IPS-20b (cell line): ENCODE measurements around the gene TPM2.

Source experiments
- H3K27ac ChIP-seq: one replicate; pipeline ENCODE4 v1.5.1; 2013; ENCODE audit warnings: low read length
- H3K27me3 ChIP-seq: 2 replicates; pipeline ENCODE4 v1.6.1; 2013; ENCODE audit warnings: mild to moderate bottlenecking, low read length, inconsistent platforms; ENCODE audit not compliant: insufficient read depth
- H3K36me3 ChIP-seq: 2 replicates; pipeline ENCODE4 v1.6.1; 2013; ENCODE audit warnings: low read depth, mild to moderate bottlenecking, inconsistent platforms, low read length, moderate library complexity; ENCODE audit not compliant: insufficient read depth
- H3K4me1 ChIP-seq: 2 replicates; pipeline ENCODE4 v1.6.1; 2013; ENCODE audit warnings: mild to moderate bottlenecking, control low read depth, inconsistent platforms, low read length, moderate library complexity; ENCODE audit not compliant: insufficient read depth
- H3K4me3 ChIP-seq: 2 replicates; pipeline ENCODE4 v1.5.1; 2013; ENCODE audit warnings: mild to moderate bottlenecking, low read length, inconsistent platforms
- H3K9ac ChIP-seq: 2 replicates; pipeline ENCODE4 v1.6.1; 2013; ENCODE audit warnings: low read depth, mild to moderate bottlenecking, inconsistent platforms, low read length, moderate library complexity
- H3K9me3 ChIP-seq: 2 replicates; pipeline ENCODE4 v1.6.1; 2013; ENCODE audit warnings: mild to moderate bottlenecking, low read depth, low read length, inconsistent platforms; ENCODE audit not compliant: insufficient read depth

The TPM2 gene

GRCh38 chr9:35667939-35668338 is 21.8 kb downstream of the TPM2 start:
- no peaks in the 10 kb centered on the region for H3K9me3 ChIP-seq
- H3K4me3 ChIP-seq: no peak overlapping the region
- H3K27ac ChIP-seq: no peak overlapping the region
- no peaks in the 10 kb centered on the region for H3K27me3 ChIP-seq
- no peak overlapping the region for H3K9ac ChIP-seq
- H3K36me3 ChIP-seq: peaks cover 11% of the 10 kb centered on the region
- H3K4me1 ChIP-seq: peaks cover 7% of the 10 kb centered on the region

DNA sequence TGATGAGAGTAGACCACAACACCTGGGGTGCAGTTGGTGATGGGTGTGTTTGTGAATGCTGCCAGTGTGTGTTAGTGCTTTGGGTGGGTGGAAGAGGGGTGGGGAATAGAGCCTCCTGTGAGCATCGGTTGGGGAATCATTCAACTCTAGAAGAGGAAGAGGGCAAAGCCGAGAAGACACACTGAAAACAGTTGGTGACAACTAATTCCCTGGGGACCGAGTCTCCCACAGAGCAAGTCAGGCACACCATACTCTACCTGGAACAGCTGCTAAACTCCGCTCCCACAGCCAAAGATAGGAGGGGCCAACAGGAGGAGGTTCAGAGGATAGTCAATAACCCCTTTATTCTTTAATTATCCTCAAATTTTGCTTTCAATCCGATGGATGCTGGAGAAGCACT is 23.2 kb downstream of the TPM2 start:
- Histone ChIP-seq H3K36me3 (peaks cover 25% of the 10 kb centered on the region), H3K9me3 (no peaks in the 10 kb centered on the region), H3K9ac (no peak overlapping the region), H3K4me1 (peaks cover 7% of the 10 kb centered on the region), H3K27ac (no peak overlapping the region), H3K4me3 (no peak overlapping the region), H3K27me3 (no peaks in the 10 kb centered on the region)

DNA sequence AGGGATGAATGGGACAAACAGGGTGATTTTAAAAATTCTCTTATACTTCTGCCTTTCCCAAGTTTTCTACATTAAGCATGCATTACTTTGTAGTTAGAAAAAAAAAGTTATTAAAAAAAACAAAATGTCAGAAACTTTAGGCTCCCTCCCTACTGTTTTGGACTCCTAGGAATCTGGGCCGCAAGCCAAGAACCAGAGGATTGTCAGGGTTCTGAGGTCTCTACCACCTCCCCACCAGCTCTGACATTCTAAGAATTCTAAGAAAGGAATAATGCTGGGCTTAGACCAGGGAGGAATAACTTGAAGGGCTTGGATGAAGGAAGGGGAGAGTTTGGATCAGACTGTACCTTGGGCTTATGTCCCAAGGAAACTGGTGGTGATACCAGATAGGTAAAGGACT is 23.7 kb downstream of the TPM2 start:
- Histone ChIP-seq H3K9me3 (no peaks in the 10 kb centered on the region), H3K4me3 (no peak overlapping the region), H3K9ac (no peak overlapping the region), H3K4me1 (peaks cover 7% of the 10 kb centered on the region), H3K36me3 (peaks cover 30% of the 10 kb centered on the region), H3K27ac (no peak overlapping the region), H3K27me3 (no peaks in the 10 kb centered on the region)

DNA sequence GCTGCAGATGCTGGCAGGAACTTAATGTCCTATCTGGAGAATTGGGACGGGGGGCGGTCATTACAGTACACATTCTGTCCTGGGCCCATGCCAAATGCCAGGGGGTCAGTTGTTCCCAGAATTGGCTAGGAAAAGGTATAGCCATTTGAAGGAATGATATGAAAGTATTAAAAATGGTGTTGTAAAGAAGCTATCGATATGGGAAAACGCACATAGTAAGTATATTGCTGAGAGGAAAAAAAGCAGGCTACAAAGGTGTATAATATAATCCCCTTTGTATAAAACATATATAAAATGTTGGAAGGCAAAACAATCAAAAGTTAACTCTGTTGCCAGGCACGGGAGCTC is 24.3 kb downstream of the TPM2 start:
- Histone ChIP-seq H3K27me3 (no peaks in the 10 kb centered on the region), H3K4me1 (peaks cover 7% of the 10 kb centered on the region), H3K9me3 (no peaks in the 10 kb centered on the region), H3K9ac (peak overlapping the region; percentile 50; the same call in 1 of the 2 replicates), H3K27ac (no peak overlapping the region), H3K4me3 (peak overlapping the region; percentile 88; the same call in 1 of the 2 replicates), H3K36me3 (peaks cover 36% of the 10 kb centered on the region)

- Histone ChIP-seq H3K9me3 (no peaks in the 10 kb centered on the region), H3K4me1 (peaks cover 7% of the 10 kb centered on the region), H3K4me3 (peak within 1 kb of the TSS; percentile 88), H3K9ac (peak within 1 kb of the TSS; percentile 96), H3K27ac (peak within 1 kb of the TSS; percentile 64), H3K27me3 (no peaks in the 10 kb centered on the region), H3K36me3 (peaks cover 41% of the 10 kb centered on the region)
Observed at GRCh38 chr9:35664531-35665470, 24.9 kb downstream of the TPM2 start, which contains the start of gene ARHGEF39. TSS of gene ARHGEF39 (minus strand) at chr9:35665195. CDS start at chr9:35665169, 26 bp downstream.

DNA sequence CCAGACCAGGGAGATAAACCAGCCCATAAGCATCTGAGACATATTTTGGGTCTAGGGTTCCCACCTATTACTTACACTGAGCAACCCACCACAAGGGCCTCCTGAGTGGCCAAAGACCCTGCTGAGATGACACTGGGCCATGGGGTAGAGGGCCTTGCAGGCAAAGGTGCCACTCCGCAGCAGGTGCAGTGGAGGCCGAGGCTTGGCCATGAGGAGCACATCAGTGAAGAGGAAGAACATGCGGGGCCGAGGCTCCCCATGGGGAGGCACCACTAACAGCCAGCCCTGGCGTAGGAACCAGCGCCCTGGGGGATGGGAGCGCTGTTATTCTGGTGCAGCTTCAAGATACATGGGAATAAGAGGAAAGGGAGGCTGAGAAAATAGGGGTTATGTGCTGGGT is 27.3 kb downstream of the TPM2 start:
- no peak overlapping the region for H3K4me3 ChIP-seq
- no peaks in the 10 kb centered on the region for H3K27me3 ChIP-seq
- H3K9me3 ChIP-seq: no peaks in the 10 kb centered on the region
- no peak overlapping the region for H3K27ac ChIP-seq
- peaks cover 41% of the 10 kb centered on the region for H3K36me3 ChIP-seq
- peaks cover 12% of the 10 kb centered on the region for H3K4me1 ChIP-seq
- no peak overlapping the region for H3K9ac ChIP-seq

- Histone ChIP-seq H3K27ac (no peak overlapping the region), H3K9me3 (no peaks in the 10 kb centered on the region), H3K36me3 (peaks cover 41% of the 10 kb centered on the region), H3K27me3 (peaks cover 3% of the 10 kb centered on the region), H3K9ac (no peak overlapping the region), H3K4me1 (peaks cover 12% of the 10 kb centered on the region), H3K4me3 (no peak overlapping the region)
Observed at GRCh38 chr9:35661756-35662350, 27.9 kb downstream of the TPM2 start.

DNA sequence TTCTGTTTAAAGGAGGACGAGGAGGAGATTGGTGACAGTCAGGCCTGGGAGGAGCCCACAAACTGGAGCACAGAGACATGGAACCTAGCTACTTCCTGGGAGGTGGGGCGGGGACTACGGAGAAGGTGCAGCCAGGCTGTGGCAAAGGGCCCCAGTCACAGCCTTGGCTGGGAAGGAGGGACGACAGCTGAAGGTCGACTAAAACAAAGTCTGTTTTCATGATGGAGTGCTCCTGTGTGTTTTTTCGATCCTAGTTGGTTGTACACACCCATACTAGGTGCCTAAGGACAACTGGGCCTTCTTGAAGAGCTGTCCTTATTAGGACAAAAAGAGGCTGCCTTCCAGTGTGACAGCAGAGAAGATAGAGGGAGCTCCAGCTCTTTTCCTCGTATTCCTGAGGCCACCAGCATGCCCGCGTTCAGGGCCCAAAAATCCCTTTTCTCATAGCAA is 28.7 kb downstream of the TPM2 start:
- Histone ChIP-seq H3K27ac (peak overlapping the region; percentile 10), H3K9me3 (no peaks in the 10 kb centered on the region), H3K9ac (no peak overlapping the region), H3K4me1 (peaks cover 12% of the 10 kb centered on the region), H3K4me3 (no peak overlapping the region), H3K36me3 (peaks cover 41% of the 10 kb centered on the region), H3K27me3 (peaks cover 12% of the 10 kb centered on the region)

GRCh38 chr9:35659340-35659739 is 30.4 kb downstream of the TPM2 start:
- no peaks in the 10 kb centered on the region for H3K9me3 ChIP-seq
- no peak overlapping the region for H3K27ac ChIP-seq
- peaks cover 8% of the 10 kb centered on the region for H3K4me1 ChIP-seq
- H3K4me3 ChIP-seq: peak overlapping the region; percentile 89
- H3K9ac ChIP-seq: peak overlapping the region; percentile 87; the same call in 1 of the 2 replicates
- H3K36me3 ChIP-seq: peaks cover 41% of the 10 kb centered on the region
- H3K27me3 ChIP-seq: peaks cover 13% of the 10 kb centered on the region

DNA sequence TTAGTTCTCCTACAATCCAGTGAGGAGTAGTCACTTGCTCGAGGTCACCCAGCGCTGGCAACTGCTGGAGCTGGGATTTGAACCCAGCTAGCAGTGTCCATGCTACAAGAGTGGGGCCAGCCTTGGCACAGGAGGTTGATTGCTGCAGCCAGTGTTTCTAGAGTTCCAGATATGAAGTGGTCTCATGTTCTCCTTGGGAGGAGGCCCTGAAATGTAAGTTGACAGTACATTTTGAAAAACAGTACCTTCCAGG is 30.8 kb downstream of the TPM2 start:
- Histone ChIP-seq H3K27ac (peak overlapping the region; percentile 93), H3K36me3 (peaks cover 40% of the 10 kb centered on the region), H3K9me3 (no peaks in the 10 kb centered on the region), H3K4me3 (peak overlapping the region; percentile 89), H3K9ac (peak overlapping the region; percentile 87), H3K4me1 (peaks cover 4% of the 10 kb centered on the region; the same call in 1 of the 2 replicates), H3K27me3 (peaks cover 13% of the 10 kb centered on the region)

DNA sequence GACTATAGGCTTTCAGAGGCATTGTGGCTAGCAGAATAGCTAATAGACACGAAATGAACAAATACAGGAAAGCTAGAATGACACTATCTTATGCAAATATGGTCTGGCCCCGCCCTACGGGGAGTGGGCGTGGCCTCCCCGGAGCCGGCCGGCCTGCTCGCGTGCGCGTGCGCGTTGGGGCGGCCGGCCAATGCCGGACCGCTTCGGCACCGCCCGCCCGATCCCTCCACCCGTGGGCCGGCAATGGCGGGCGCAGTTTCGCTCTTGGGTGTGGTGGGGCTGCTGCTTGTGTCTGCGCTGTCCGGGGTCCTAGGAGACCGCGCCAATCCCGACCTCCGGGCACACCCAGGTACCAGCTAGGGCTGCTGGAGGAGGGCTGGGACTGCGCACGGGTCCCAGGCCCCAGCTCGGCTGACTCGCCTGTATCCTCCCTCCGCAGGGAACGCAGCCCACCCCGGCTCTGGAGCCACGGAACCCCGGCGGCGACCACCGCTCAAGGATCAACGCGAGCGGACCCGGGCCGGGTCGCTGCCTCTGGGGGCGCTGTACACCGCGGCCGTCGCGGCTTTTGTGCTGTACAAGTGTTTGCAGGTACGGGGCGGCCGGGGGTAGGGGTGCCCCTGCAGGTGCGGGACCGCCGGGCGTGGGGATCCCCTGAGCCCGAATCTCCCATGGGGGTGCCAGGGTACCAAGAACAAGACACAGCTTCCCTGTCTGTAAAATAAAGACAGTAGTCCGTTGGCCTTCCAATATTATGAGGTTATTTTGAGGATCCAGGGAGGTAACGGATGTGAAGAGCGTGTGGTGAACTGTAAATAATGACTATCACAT is 31.4 kb downstream of the TPM2 start, which contains the start of gene CCDC107:
CCDC107 (plus strand) TSS at position 156 of the 831 bp plus-strand sequence; CDS start at position 244, 88 bp downstream.
- Histone ChIP-seq H3K36me3 (peaks cover 34% of the 10 kb centered on the region), H3K27ac (peak within 1 kb of the TSS; percentile 93), H3K9ac (peak within 1 kb of the TSS; percentile 87), H3K9me3 (no peaks in the 10 kb centered on the region), H3K4me3 (peak within 1 kb of the TSS; percentile 89), H3K4me1 (peaks cover 4% of the 10 kb centered on the region; the same call in 1 of the 2 replicates), H3K27me3 (peaks cover 13% of the 10 kb centered on the region)
